ENCODE results near the gene ARHGEF2.
A peak's percentile ranks its signal among the peaks of the same experiment; 100 is the strongest.

ARHGEF2 gene

GRCh38 chr1:155970531-155971167 is 7.7 kb downstream of the ARHGEF2 start:
- Histone ChIP-seq H3K4me3 (replicated peaks; ENCODE audit: low read depth, low read length) (peak overlapping the region; percentile 17; the same call in 1 of the 2 replicates), H3K36me3 (ENCODE audit: control insufficient read depth, insufficient read depth, low read length) (peaks cover 47% of the 10 kb centered on the region), H3K27me3 (replicated peaks; ENCODE audit: control insufficient read depth, insufficient read depth, low read length) (no peaks in the 10 kb centered on the region)
- TF ChIP-seq CTCF (IDR thresholded peaks at IDR 0.05; ENCODE audit: insufficient read depth, low read length, poor library complexity, severe bottlenecking): no peak
- DNase-seq (ENCODE audit: extremely low read depth, insufficient read length): peak; percentile 62

GRCh38 chr1:155969377-155969791 is 9.0 kb downstream of the ARHGEF2 start:
- H3K27me3 ChIP-seq (replicated peaks; ENCODE audit: control insufficient read depth, insufficient read depth, low read length): no peaks in the 10 kb centered on the region
- no peak for TF ChIP-seq CTCF (IDR thresholded peaks at IDR 0.05; ENCODE audit: insufficient read depth, low read length, poor library complexity, severe bottlenecking)
- no peak for DNase-seq (ENCODE audit: extremely low read depth, insufficient read length)
- H3K36me3 ChIP-seq (ENCODE audit: control insufficient read depth, insufficient read depth, low read length): peaks cover 53% of the 10 kb centered on the region
- no peak overlapping the region for H3K4me3 ChIP-seq (replicated peaks; ENCODE audit: low read depth, low read length)

- Histone ChIP-seq H3K4me3 (replicated peaks; ENCODE audit: low read depth, low read length) (no peak overlapping the region), H3K36me3 (ENCODE audit: control insufficient read depth, insufficient read depth, low read length) (peaks cover 55% of the 10 kb centered on the region), H3K27me3 (replicated peaks; ENCODE audit: control insufficient read depth, insufficient read depth, low read length) (no peaks in the 10 kb centered on the region)
- no peak for TF ChIP-seq CTCF (IDR thresholded peaks at IDR 0.05; ENCODE audit: insufficient read depth, low read length, poor library complexity, severe bottlenecking)
- DNase-seq (ENCODE audit: extremely low read depth, insufficient read length): no peak
Observed at GRCh38 chr1:155968670-155969069, 9.7 kb downstream of the ARHGEF2 start.

- H3K36me3 ChIP-seq (ENCODE audit: control insufficient read depth, insufficient read depth, low read length): peaks cover 53% of the 10 kb centered on the region
- TF ChIP-seq CTCF (IDR thresholded peaks at IDR 0.05; ENCODE audit: insufficient read depth, low read length, poor library complexity, severe bottlenecking): no peak
Observed at GRCh38 chr1:155968051-155968400, 10.3 kb downstream of the ARHGEF2 start.

GRCh38 chr1:155967341-155968050 is 10.9 kb downstream of the ARHGEF2 start:
- Histone ChIP-seq H3K36me3 (ENCODE audit: control insufficient read depth, insufficient read depth, low read length) (peaks cover 57% of the 10 kb centered on the region), H3K4me3 (replicated peaks; ENCODE audit: low read depth, low read length) (no peak overlapping the region), H3K27me3 (replicated peaks; ENCODE audit: control insufficient read depth, insufficient read depth, low read length) (no peaks in the 10 kb centered on the region)
- DNase-seq (ENCODE audit: extremely low read depth, insufficient read length): no peak
- TF ChIP-seq CTCF (IDR thresholded peaks at IDR 0.05; ENCODE audit: insufficient read depth, low read length, poor library complexity, severe bottlenecking): no peak

More at GRCh38 chr1:155968051-155968400, 10.3 kb downstream of the ARHGEF2 start:
- no peaks in the 10 kb centered on the region for H3K27me3 ChIP-seq (replicated peaks; ENCODE audit: control insufficient read depth, insufficient read depth, low read length)
- DNase-seq (ENCODE audit: extremely low read depth, insufficient read length): no peak
- H3K4me3 ChIP-seq (replicated peaks; ENCODE audit: low read depth, low read length): no peak overlapping the region
